Aorta (tissue), 5 donors: ENCODE data around the gene TENM4. TPM values are rescaled to one million over a fixed set of nuclear protein-coding genes. Genes with fewer than 3 reads are reported as not detected.

Experiments
- ATAC-seq: fragments of 200-7000 bp; cut with Tn5 transposase; one replicate; pipeline ENCODE4 v1.9.1; 2022; ENCODE audit warnings: moderate library complexity; ENCODE audit not compliant: low FRiP score
- DNase-seq, 2 donors: peaks; one replicate each; pipeline ENCODE4 v3.0.0-alpha.2; 2020
- H3K27ac ChIP-seq, 2 donors: one replicate each; pipeline ENCODE4 v1.5.1; 2013; ENCODE audit warnings: low read length in 2 of 2, mild to moderate bottlenecking in 2 of 2, moderate library complexity in 2 of 2, control low read depth in 1 of 2, inconsistent platforms in 1 of 2, low read depth in 1 of 2
- H3K27me3 ChIP-seq, 2 donors: one replicate each; pipeline ENCODE4 v1.6.1; 2013; ENCODE audit warnings: control low read depth in 1 of 2, low read length in 1 of 2, mild to moderate bottlenecking in 1 of 2, moderate library complexity in 1 of 2; ENCODE audit not compliant: insufficient read depth in 2 of 2, control insufficient read depth in 1 of 2
- H3K36me3 ChIP-seq, 2 donors: one replicate each; pipeline ENCODE4 v1.6.1; 2013; ENCODE audit warnings: control low read depth in 1 of 2, low read length in 1 of 2, mild to moderate bottlenecking in 1 of 2; ENCODE audit not compliant: insufficient read depth in 2 of 2, control insufficient read depth in 1 of 2
- H3K4me1 ChIP-seq, 2 donors: one replicate each; pipeline ENCODE4 v1.6.1; 2013; ENCODE audit warnings: low read length in 2 of 2, control low read depth in 1 of 2, mild to moderate bottlenecking in 1 of 2, moderate library complexity in 1 of 2; ENCODE audit not compliant: insufficient read depth in 2 of 2, control insufficient read depth in 1 of 2
- H3K4me3 ChIP-seq, 2 donors: one replicate each; pipeline ENCODE4 v1.5.1; 2013; ENCODE audit warnings: low read length in 2 of 2, control low read depth in 1 of 2, mild to moderate bottlenecking in 1 of 2
- H3K9me3 ChIP-seq: one replicate; pipeline ENCODE4 v1.6.1; 2013; ENCODE audit warnings: mild to moderate bottlenecking, low read length; ENCODE audit not compliant: control insufficient read depth
- WGBS, 2 donors: extraction: QIAGEN DNeasy Blood & Tissue Kit; methylation state at CpG; one replicate each; pipeline ENCODE4 v1.1.7; 2013; 5-methylcytosine and 5-hydroxymethylcytosine counted together
- intact Hi-C, 2 donors: fragments of 100-400 bp; cut with DNase I; formaldehyde crosslinking; loops; one replicate each; pipeline versions ENCODE4 v1.14.2 to v1.15.0; 2022
- polyA plus RNA-seq, 2 donors: library from polyadenylated mRNA; stranded (reverse); fragments of 200-250 nt; gene quantifications; one replicate each; pipeline ENCODE4 v1.2.3, GENCODE V29; 2013
- total RNA-seq, 2 donors: library from RNA; stranded (reverse); fragmentation: NEBNext Ultra II Directional; extraction: Animal tissue kit (Norgen Biotek cat#: 25700); gene quantifications; one replicate each; pipeline ENCODE4 v1.2.1, GENCODE V29; 2021
- donor health status: healthy with polysubstance abuse.
- donor health status: Bipolar disorder and iron deficiency.
- donor health status: DM: no; HTN: no; CAD: no.
- donor health status: DM: no; HTN: no; CAD: no.
- donor health status: DM: yes; HTN: yes; CAD: no.

TENM4 gene
- total and polyA plus RNA-seq, 4 donors = 0.20 to 9.1 (median 2.5) TPM

GRCh38 chr11:79480864-79481263 is 40.0 kb upstream of the TENM4 start:
- DNase-seq = no peak
- WGBS, 2 donors = 92 to 95% methylated on average over 4 of the region's 4 CpGs

DNA sequence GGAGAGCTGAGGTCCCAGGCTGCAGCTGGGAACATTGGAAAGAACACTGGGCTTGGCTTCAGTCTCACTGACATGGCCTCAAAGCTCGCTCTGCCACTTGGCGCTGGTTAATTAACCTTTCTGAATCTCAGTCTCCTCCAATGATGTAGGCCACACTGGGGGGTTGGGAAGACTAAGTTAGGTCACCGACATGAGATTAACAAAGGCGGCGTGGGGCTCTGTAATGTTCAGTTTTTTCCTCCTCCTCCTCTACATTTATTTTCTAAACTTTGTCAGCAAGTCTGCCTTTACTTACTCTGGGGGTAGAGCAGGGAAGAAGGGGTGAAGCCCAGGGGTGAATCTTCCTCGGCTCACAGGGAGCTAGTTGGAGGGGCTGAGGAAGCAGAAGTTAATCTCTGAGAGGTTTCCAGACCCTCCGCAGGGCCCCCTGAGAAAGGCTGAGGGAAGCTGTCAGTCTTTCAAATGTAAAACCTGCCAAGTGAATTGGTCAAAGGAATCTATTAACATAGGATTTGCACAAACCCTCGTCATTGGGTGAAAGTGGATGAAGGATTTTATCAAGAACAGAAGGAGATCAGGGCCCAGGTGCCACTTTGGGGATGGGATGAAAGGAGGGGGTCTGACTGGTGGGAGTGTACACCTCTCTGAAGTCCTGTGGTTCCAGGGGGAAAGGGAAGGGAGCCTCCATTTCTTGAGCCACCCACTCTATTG is 32.1 kb upstream of the TENM4 start:
- ATAC-seq (no peak), DNase-seq (no peak)
- no peaks in the 10 kb centered on the region for H3K36me3 ChIP-seq
- no peak overlapping the region for H3K4me3 ChIP-seq
- WGBS, 2 donors = 83% methylated on average over 8 of the region's 8 CpGs
- H3K9me3 ChIP-seq = peaks cover 2% of the 10 kb centered on the region
- H3K4me1 ChIP-seq = no peaks in the 10 kb centered on the region
- intact Hi-C loops = no loop called here
- H3K27me3 ChIP-seq = peaks cover 0 to 4% of the 10 kb centered on the region in 2 donors
- no peak overlapping the region for H3K27ac ChIP-seq

More at GRCh38 chr11:79480864-79481263, 40.0 kb upstream of the TENM4 start:
- intact Hi-C loops = no loop called here
- no peak for ATAC-seq
- H3K9me3 ChIP-seq = peaks cover 2% of the 10 kb centered on the region
- H3K36me3 ChIP-seq = no peaks in the 10 kb centered on the region
- H3K4me1 ChIP-seq = no peaks in the 10 kb centered on the region
- peaks cover 0 to 4% of the 10 kb centered on the region in 2 donors for H3K27me3 ChIP-seq
- no peak overlapping the region for H3K27ac ChIP-seq
- H3K4me3 ChIP-seq = no peak overlapping the region

GRCh38 chr11:79471071-79471844 is 30.4 kb upstream of the TENM4 start:
- intact Hi-C loops = no loop called here
- WGBS, 2 donors = 45 to 51% methylated on average over 7 of the region's 7 CpGs

DNA sequence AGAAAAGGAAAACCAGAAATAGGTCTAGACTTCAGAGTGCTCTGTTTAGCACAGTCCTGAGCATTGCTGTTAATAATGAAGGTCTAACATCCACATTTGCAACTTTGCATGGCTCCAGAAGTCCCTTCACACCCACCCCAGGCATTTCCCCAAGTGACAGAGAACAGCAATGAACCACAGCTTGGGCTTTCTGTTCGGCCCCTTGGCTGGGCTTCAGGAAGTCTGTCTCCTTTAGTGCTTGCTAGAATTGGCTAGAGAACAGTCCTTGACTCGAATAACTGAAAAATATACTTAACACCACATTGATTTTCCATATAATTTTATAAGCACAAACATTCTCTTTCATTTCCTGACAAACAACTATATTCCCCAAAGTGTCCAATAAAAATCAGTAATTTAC is 29.3 kb upstream of the TENM4 start:
- H3K4me3 ChIP-seq = no peak overlapping the region
- DNase-seq (no peak), ATAC-seq (no peak)
- intact Hi-C loops = no loop called here
- H3K9me3 ChIP-seq = no peaks in the 10 kb centered on the region
- H3K27me3 ChIP-seq = no peaks in the 10 kb centered on the region
- no peak overlapping the region for H3K27ac ChIP-seq
- no peaks in the 10 kb centered on the region for H3K36me3 ChIP-seq
- WGBS, 2 donors = 19 to 28% methylated on average over 2 of the region's 2 CpGs
- no peaks in the 10 kb centered on the region for H3K4me1 ChIP-seq

More at GRCh38 chr11:79471071-79471844, 30.4 kb upstream of the TENM4 start:
- H3K4me1 ChIP-seq = no peaks in the 10 kb centered on the region
- ATAC-seq (no peak), DNase-seq (no peak)
- H3K9me3 ChIP-seq = peaks cover 2% of the 10 kb centered on the region
- no peak overlapping the region for H3K27ac ChIP-seq
- H3K36me3 ChIP-seq = no peaks in the 10 kb centered on the region
- H3K4me3 ChIP-seq = no peak overlapping the region
- peaks cover 0 to 2% of the 10 kb centered on the region in 2 donors for H3K27me3 ChIP-seq

- 41 to 49% methylated on average over 2 of the region's 2 CpGs for WGBS, 2 donors
- no peak overlapping the region for H3K27ac ChIP-seq
- no peak for DNase-seq
- no peaks in the 10 kb centered on the region for H3K4me1 ChIP-seq
- no peaks in the 10 kb centered on the region for H3K9me3 ChIP-seq
- no peaks in the 10 kb centered on the region for H3K36me3 ChIP-seq
- ATAC-seq = no peak
- no peaks in the 10 kb centered on the region for H3K27me3 ChIP-seq
- no peak overlapping the region for H3K4me3 ChIP-seq
- intact Hi-C loops = no loop called here
Measured at GRCh38 chr11:79467761-79468160, 26.9 kb upstream of the TENM4 start.

DNA sequence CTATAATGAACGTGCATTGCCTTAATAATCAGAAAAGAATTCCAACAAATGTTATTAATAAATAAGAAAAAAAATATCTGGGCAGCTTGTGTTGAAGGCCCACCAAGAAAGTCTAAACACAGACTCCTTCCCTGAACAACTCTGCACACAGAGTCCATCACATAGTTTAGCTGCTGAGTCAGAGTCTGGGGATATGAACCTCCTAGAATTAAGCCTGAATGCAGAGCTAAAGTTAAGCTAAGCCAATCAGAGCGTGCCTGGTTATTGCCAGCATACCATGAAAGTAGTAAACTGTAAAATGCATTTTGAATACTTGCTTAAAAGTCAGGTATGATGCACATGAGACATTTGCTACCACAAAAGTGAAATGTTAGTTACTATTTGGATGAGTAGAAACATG is 25.6 kb upstream of the TENM4 start:
- whole genome bisulfite sequencing, 2 donors = 14% methylated on average over 2 of the region's 2 CpGs
- Histone ChIP-seq H3K27ac (no peak overlapping the region), H3K36me3 (no peaks in the 10 kb centered on the region), H3K4me3 (no peak overlapping the region), H3K9me3 (no peaks in the 10 kb centered on the region), H3K4me1 (no peaks in the 10 kb centered on the region), H3K27me3 (no peaks in the 10 kb centered on the region)
- DNase-seq = no peak
- intact Hi-C loops = no loop called here
- ATAC-seq = no peak

DNA sequence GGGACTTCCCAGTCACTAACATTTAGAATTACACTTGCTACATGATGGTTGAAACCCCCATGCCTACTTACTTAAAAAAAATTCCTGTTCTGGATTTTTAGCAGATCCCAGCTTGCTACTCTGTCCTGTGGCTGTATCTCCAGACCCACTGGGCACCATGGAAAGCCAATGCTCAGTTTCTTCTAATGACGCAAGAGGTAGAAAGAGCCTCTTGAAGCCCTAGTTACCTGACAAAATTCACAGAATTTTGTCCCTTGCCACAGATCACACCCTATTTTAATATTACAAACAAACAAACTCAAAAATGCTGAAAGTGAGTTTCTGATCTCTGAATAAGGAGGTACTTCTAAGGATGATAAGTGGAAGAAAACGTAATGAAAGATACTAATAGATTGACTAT is 24.3 kb upstream of the TENM4 start:
- WGBS, 2 donors = 96 to 99% methylated on average over 2 of the region's 2 CpGs
- intact Hi-C loops = no loop called here

GRCh38 chr11:79461666-79462645 is 21.1 kb upstream of the TENM4 start:
- Histone ChIP-seq H3K36me3 (no peaks in the 10 kb centered on the region), H3K4me3 (no peak overlapping the region), H3K9me3 (no peaks in the 10 kb centered on the region), H3K4me1 (no peaks in the 10 kb centered on the region), H3K27me3 (no peaks in the 10 kb centered on the region), H3K27ac (no peak overlapping the region)
- ATAC-seq (no peak), DNase-seq (no peak)
- 92 to 93% methylated on average over 7 of the region's 7 CpGs for WGBS, 2 donors
- intact Hi-C loops = no loop called here

More for the DNA sequence above, 24.3 kb upstream of the TENM4 start:
- Histone ChIP-seq H3K36me3 (no peaks in the 10 kb centered on the region), H3K4me3 (no peak overlapping the region), H3K4me1 (no peaks in the 10 kb centered on the region), H3K9me3 (no peaks in the 10 kb centered on the region), H3K27ac (no peak overlapping the region), H3K27me3 (no peaks in the 10 kb centered on the region)
- DNase-seq (no peak), ATAC-seq (no peak)
